BE2C (cell line): ENCODE data around the gene EIF4G1.

Experiments
- DNase-seq: peaks from one replicate; pipeline ENCODE4 v3.0.0-alpha.2; 2020
- H3K27me3 ChIP-seq: fragments of 250-450 bp; sonication (Bioruptor Pico); 2 replicates; pipeline ENCODE4 v1.5.1; 2020; ENCODE audit warnings: mild to moderate bottlenecking
- H3K36me3 ChIP-seq: fragments of 250-450 bp; sonication (Bioruptor Pico); 2 replicates; pipeline ENCODE4 v1.5.1; 2020; ENCODE audit warnings: mild to moderate bottlenecking
- H3K4me1 ChIP-seq: fragments of 250-450 bp; sonication (Bioruptor Pico); 2 replicates; pipeline ENCODE4 v1.5.1; 2020
- H3K4me3 ChIP-seq: 2 replicates; pipeline ENCODE4 v1.5.1; 2011; ENCODE audit warnings: low read depth, low read length
- H3K9me3 ChIP-seq: fragments of 250-450 bp; sonication (Bioruptor Pico); 2 replicates; pipeline ENCODE4 v1.5.1; 2020
- TF ChIP-seq, protein P1 (sequence below): IDR thresholded peaks from 2 replicates; pipeline ENCODE4 v1.5.1; 2012; ENCODE audit warnings: mild to moderate bottlenecking, low read depth, low read length

The EIF4G1 gene

DNA sequence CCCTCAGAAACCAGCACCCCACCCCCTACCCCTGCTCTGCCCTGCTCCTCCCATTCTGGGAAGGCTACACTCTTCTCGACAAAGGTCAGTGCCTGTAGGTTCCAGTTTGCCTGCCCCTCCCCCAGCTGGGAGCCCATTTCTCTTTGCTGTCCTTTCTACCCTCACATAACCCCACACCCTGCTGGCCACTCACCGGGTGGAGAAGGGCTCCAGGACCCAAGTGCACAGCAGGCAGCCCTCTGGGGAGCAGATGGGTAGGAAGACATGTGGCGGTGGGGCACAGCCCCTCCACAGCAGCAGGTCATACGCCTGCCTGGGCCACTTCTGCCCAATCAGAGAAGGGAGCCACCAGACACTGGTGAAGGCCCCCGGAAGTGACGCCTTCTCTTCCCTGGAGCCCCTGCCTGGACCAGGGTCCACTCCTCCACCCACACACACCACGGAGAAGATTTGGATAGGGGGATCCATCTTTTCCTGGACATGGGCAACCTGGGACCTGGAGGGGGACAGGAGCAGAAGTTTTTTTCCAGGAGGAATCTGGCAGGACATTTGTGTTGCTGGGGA, 63.6 kb downstream of the EIF4G1 start, which contains the start of gene THPO:
Gene THPO (minus strand): TSS at position 326 of the 564 bp plus-strand sequence. CDS start 1,948 bp downstream, outside the sequence.
- Histone ChIP-seq H3K4me3 (no peak within 1 kb of the TSS), H3K4me1 (peaks cover 10% of the 10 kb centered on the region), H3K9me3 (no peaks in the 10 kb centered on the region), H3K27me3 (peaks cover 88% of the 10 kb centered on the region), H3K36me3 (no peaks in the 10 kb centered on the region)
- no peak for DNase-seq
- TF ChIP-seq, protein P1, sequence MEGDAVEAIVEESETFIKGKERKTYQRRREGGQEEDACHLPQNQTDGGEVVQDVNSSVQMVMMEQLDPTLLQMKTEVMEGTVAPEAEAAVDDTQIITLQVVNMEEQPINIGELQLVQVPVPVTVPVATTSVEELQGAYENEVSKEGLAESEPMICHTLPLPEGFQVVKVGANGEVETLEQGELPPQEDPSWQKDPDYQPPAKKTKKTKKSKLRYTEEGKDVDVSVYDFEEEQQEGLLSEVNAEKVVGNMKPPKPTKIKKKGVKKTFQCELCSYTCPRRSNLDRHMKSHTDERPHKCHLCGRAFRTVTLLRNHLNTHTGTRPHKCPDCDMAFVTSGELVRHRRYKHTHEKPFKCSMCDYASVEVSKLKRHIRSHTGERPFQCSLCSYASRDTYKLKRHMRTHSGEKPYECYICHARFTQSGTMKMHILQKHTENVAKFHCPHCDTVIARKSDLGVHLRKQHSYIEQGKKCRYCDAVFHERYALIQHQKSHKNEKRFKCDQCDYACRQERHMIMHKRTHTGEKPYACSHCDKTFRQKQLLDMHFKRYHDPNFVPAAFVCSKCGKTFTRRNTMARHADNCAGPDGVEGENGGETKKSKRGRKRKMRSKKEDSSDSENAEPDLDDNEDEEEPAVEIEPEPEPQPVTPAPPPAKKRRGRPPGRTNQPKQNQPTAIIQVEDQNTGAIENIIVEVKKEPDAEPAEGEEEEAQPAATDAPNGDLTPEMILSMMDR = no peak

GRCh38 chr3:184378651-184379357, 64.4 kb downstream of the EIF4G1 start:
- Histone ChIP-seq H3K27me3 (peaks cover 79% of the 10 kb centered on the region), H3K9me3 (no peaks in the 10 kb centered on the region), H3K4me3 (no peak overlapping the region), H3K36me3 (no peaks in the 10 kb centered on the region), H3K4me1 (peaks cover 10% of the 10 kb centered on the region)
- DNase-seq = no peak
- TF ChIP-seq, protein P1 = no peak

DNA sequence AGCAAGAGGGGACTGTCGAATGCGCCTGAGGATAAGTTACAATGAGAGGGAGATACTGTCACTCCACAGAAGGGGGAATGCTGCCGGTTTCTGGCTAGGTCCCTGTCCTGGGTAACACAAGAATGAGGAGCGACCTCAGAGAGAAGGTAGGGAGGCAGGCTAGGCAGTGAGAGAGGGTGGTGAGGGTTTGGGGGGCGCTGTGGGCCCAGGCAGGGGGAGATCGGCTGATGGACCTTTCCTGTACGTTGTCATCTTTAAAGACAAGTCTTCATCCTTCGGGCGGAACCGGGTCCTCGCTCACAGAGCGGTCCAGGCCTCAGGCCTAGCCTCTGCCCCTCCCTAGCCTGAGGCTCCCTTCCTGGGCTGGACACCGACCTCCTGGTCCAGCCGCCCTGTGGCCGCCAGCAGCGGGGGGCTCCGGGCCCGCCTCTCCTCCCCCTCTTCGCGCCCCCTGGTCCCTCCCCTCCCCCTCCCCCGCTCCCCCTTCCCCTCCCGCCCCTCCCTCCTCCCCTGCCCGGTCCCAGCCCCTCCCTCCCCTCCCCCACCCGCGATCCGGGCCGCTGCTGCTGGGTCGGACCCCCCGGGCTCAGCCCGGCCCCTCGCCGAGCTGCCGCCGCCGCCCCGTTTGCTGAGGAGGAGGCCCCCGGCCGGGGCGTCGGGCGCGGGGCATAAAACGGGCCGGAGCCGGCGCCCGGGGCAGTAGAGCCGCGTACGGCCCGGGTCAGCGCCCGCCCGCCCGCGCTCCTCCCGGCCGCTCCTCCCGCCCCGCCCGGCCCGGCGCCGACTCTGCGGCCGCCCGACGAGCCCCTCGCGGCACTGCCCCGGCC, 65.2 kb downstream of the EIF4G1 start, which contains the start of gene CHRD:
Gene CHRD (plus strand): TSS at position 697 of the 827 bp plus-strand sequence. CDS start 265 bp downstream, outside the sequence.
- no peaks in the 10 kb centered on the region for H3K9me3 ChIP-seq
- H3K36me3 ChIP-seq = no peaks in the 10 kb centered on the region
- TF ChIP-seq, protein P1 = no peak
- H3K27me3 ChIP-seq = peaks cover 72% of the 10 kb centered on the region
- H3K4me3 ChIP-seq = no peak within 1 kb of the TSS
- peaks cover 10% of the 10 kb centered on the region for H3K4me1 ChIP-seq
- no peak for DNase-seq

GRCh38 chr3:184380185-184380626, 65.8 kb downstream of the EIF4G1 start:
- peak; percentile 45 for DNase-seq
- TF ChIP-seq, protein P1 = no peak
- no peaks in the 10 kb centered on the region for H3K9me3 ChIP-seq
- no peak overlapping the region for H3K4me3 ChIP-seq
- H3K36me3 ChIP-seq = no peaks in the 10 kb centered on the region
- H3K27me3 ChIP-seq = peaks cover 65% of the 10 kb centered on the region
- peaks cover 10% of the 10 kb centered on the region for H3K4me1 ChIP-seq

GRCh38 chr3:184380627-184381260, 66.3 kb downstream of the EIF4G1 start:
- no peak for DNase-seq
- Histone ChIP-seq H3K27me3 (peaks cover 60% of the 10 kb centered on the region), H3K9me3 (no peaks in the 10 kb centered on the region), H3K4me3 (no peak overlapping the region), H3K4me1 (peaks cover 10% of the 10 kb centered on the region), H3K36me3 (no peaks in the 10 kb centered on the region)
- TF ChIP-seq, protein P1 = no peak
